Lung (tissue), 12 donors: ENCODE results near the gene THOC6. TPM values are rescaled to one million over a fixed set of nuclear protein-coding genes. Genes with fewer than 3 reads are reported as not detected.
"Not testable (repeated sequence)": the region's sequence is repeated elsewhere in the genome, so short reads cannot be mapped to it uniquely, and the experiment has no call there.

Experiments used
- ATAC-seq: fragments of 200-7000 bp; cut with Tn5 transposase; one replicate; pipeline ENCODE4 v1.9.1; 2020; ENCODE audit warnings: moderate number of reproducible peaks; ENCODE audit not compliant: insufficient read depth, low FRiP score
- DNase-seq, 3 donors: peaks; one replicate each; pipeline ENCODE4 v3.0.0-alpha.2; 2013 to 2017
- H3K27ac ChIP-seq, 2 donors: one replicate each; pipeline ENCODE4 v1.5.1; 2013; ENCODE audit warnings: mild to moderate bottlenecking in 2 of 2, moderate library complexity in 2 of 2, control low read depth in 1 of 2, inconsistent platforms in 1 of 2, low read depth in 1 of 2, low read length in 1 of 2
- H3K27me3 ChIP-seq, 3 donors: one replicate each; pipeline ENCODE4 v1.5.1; 2013; ENCODE audit warnings: low read length in 2 of 3; ENCODE audit not compliant: control insufficient read depth in 3 of 3, insufficient read depth in 3 of 3
- H3K36me3 ChIP-seq, 4 donors: one replicate each; pipeline ENCODE4 v1.5.1; 2013; ENCODE audit warnings: low read length in 4 of 4, mild to moderate bottlenecking in 1 of 4, moderate library complexity in 1 of 4; ENCODE audit not compliant: control insufficient read depth in 4 of 4, insufficient read depth in 4 of 4
- H3K4me1 ChIP-seq, 5 donors: one replicate each; pipeline ENCODE4 v1.5.1; 2013; ENCODE audit warnings: low read length in 5 of 5, mild to moderate bottlenecking in 2 of 5, moderate library complexity in 1 of 5; ENCODE audit not compliant: control insufficient read depth in 5 of 5, insufficient read depth in 5 of 5
- H3K4me3 ChIP-seq: one replicate; pipeline ENCODE4 v1.5.1; 2013; ENCODE audit warnings: mild to moderate bottlenecking, control low read depth, moderate library complexity
- H3K9ac ChIP-seq, 2 donors: one replicate each; pipeline ENCODE4 v1.5.1; 2013; ENCODE audit warnings: low read length in 2 of 2, control low read depth in 1 of 2; ENCODE audit not compliant: insufficient read depth in 1 of 2
- H3K9me3 ChIP-seq, 4 donors: one replicate each; pipeline ENCODE4 v1.5.1; 2013; ENCODE audit warnings: low read length in 3 of 4, mild to moderate bottlenecking in 1 of 4, moderate library complexity in 1 of 4; ENCODE audit not compliant: control insufficient read depth in 4 of 4, insufficient read depth in 3 of 4
- WGBS, 2 donors: extraction: QIAGEN DNeasy Blood & Tissue Kit; methylation state at CpG; one replicate each; pipeline ENCODE4 v1.1.7; 2013; 5-methylcytosine and 5-hydroxymethylcytosine counted together
- polyA plus RNA-seq, 2 donors: library from polyadenylated mRNA; stranded (reverse); fragments of 200-250 nt; gene quantifications; one replicate each; pipeline ENCODE4 v1.2.1, GENCODE V29; 2013
- total RNA-seq, 2 donors: library from RNA; depleted of rRNA in 1 of 2; stranded (reverse); fragments of >200 nt in 1 of 2; gene quantifications; one replicate each; pipeline ENCODE4 v1.2.1, GENCODE V29; 2014 to 2021
- TF ChIP-seq, protein P1 (sequence below): IDR thresholded peaks from 2 replicates; pipeline ENCODE4 v1.5.1; 2012; ENCODE audit warnings: mild to moderate bottlenecking; ENCODE audit errors: control extremely low read depth, extremely low read depth
- donor health status: control.
- donor health status: control.
- donor health status: Bipolar disorder and iron deficiency.
- donor health status: healthy.
- donor health status: DM: yes; HTN: yes; CAD: no.

The THOC6 gene
- total and polyA plus RNA-seq, 4 donors = 12.7 to 58.3 (median 40.0) TPM

- not testable (repeated sequence) for H3K4me3 ChIP-seq, H3K9ac ChIP-seq, H3K9me3 ChIP-seq, H3K36me3 ChIP-seq, DNase-seq, H3K4me1 ChIP-seq, ATAC-seq, H3K27ac ChIP-seq
- peaks cover 0 to 12% (median 10%) of the 10 kb centered on the region in 3 donors for H3K27me3 ChIP-seq
- 72 to 80% methylated on average over 13 of the region's 13 CpGs for WGBS, 2 donors
Observed at GRCh38 chr16:3053330-3053710, 29.5 kb downstream of the THOC6 start.

- ATAC-seq (no peak), DNase-seq (no peak)
- Histone ChIP-seq H3K36me3 (no peaks in the 10 kb centered on the region), H3K9me3 (no peaks in the 10 kb centered on the region), H3K4me1 (peaks cover 4 to 13% (median 6%) of the 10 kb centered on the region in 5 donors), H3K27ac (peak overlapping the region in 1 of 2 donors; percentile 20), H3K9ac (no peak overlapping the region), H3K27me3 (peaks cover 0 to 5% (median 2%) of the 10 kb centered on the region in 3 donors), H3K4me3 (no peak overlapping the region)
- 55 to 60% methylated on average over 17 of the region's 17 CpGs for WGBS, 2 donors
- TF ChIP-seq, protein P1, sequence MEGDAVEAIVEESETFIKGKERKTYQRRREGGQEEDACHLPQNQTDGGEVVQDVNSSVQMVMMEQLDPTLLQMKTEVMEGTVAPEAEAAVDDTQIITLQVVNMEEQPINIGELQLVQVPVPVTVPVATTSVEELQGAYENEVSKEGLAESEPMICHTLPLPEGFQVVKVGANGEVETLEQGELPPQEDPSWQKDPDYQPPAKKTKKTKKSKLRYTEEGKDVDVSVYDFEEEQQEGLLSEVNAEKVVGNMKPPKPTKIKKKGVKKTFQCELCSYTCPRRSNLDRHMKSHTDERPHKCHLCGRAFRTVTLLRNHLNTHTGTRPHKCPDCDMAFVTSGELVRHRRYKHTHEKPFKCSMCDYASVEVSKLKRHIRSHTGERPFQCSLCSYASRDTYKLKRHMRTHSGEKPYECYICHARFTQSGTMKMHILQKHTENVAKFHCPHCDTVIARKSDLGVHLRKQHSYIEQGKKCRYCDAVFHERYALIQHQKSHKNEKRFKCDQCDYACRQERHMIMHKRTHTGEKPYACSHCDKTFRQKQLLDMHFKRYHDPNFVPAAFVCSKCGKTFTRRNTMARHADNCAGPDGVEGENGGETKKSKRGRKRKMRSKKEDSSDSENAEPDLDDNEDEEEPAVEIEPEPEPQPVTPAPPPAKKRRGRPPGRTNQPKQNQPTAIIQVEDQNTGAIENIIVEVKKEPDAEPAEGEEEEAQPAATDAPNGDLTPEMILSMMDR = no peak
Observed at GRCh38 chr16:3054965-3055733, 31.3 kb downstream of the THOC6 start.

- H3K9me3 ChIP-seq, DNase-seq, H3K4me3 ChIP-seq, H3K9ac ChIP-seq, ATAC-seq, H3K36me3 ChIP-seq, H3K27me3 ChIP-seq: not testable (repeated sequence)
- Histone ChIP-seq H3K4me1 (peaks cover 4 to 13% (median 7%) of the 10 kb centered on the region in 5 donors), H3K27ac (peak overlapping the region in 1 of 2 donors; percentile 20)
- 71 to 81% methylated on average over 9 of the region's 9 CpGs for WGBS, 2 donors
Observed at GRCh38 chr16:3055734-3056115, 31.9 kb downstream of the THOC6 start.

- WGBS, 2 donors = 85 to 90% methylated on average over 19 of the region's 19 CpGs
- no peak overlapping the region for H3K27ac ChIP-seq
Observed at GRCh38 chr16:3056336-3057180, 32.7 kb downstream of the THOC6 start.

More at GRCh38 chr16:3056336-3057180, 32.7 kb downstream of the THOC6 start:
- no peaks in the 10 kb centered on the region for H3K36me3 ChIP-seq
- ATAC-seq (no peak), DNase-seq (no peak)
- peaks cover 2 to 13% (median 7%) of the 10 kb centered on the region in 5 donors for H3K4me1 ChIP-seq
- no peaks in the 10 kb centered on the region for H3K9me3 ChIP-seq
- H3K4me3 ChIP-seq = no peak overlapping the region
- no peaks in the 10 kb centered on the region for H3K27me3 ChIP-seq
- TF ChIP-seq, protein P1 = no peak
- no peak overlapping the region for H3K9ac ChIP-seq
